GM08714 (cell line): ENCODE results near the gene F11.
"Not testable (repeated sequence)": the region's sequence is repeated elsewhere in the genome, so short reads cannot be mapped to it uniquely, and the experiment has no call there.

Experiments used
- H3K4me3 ChIP-seq: fragments of 200-500 bp; sonication (Bioruptor generic); 2 replicates; pipeline ENCODE4 v1.5.1; 2014; ENCODE audit warnings: mild to moderate bottlenecking, low read length, inconsistent platforms
- ZNF274 ChIP-seq: IDR thresholded peaks from 2 replicates; pipeline ENCODE4 v1.6.1; 2012; ENCODE audit warnings: mild to moderate bottlenecking, low read depth, low read length

Gene F11

DNA sequence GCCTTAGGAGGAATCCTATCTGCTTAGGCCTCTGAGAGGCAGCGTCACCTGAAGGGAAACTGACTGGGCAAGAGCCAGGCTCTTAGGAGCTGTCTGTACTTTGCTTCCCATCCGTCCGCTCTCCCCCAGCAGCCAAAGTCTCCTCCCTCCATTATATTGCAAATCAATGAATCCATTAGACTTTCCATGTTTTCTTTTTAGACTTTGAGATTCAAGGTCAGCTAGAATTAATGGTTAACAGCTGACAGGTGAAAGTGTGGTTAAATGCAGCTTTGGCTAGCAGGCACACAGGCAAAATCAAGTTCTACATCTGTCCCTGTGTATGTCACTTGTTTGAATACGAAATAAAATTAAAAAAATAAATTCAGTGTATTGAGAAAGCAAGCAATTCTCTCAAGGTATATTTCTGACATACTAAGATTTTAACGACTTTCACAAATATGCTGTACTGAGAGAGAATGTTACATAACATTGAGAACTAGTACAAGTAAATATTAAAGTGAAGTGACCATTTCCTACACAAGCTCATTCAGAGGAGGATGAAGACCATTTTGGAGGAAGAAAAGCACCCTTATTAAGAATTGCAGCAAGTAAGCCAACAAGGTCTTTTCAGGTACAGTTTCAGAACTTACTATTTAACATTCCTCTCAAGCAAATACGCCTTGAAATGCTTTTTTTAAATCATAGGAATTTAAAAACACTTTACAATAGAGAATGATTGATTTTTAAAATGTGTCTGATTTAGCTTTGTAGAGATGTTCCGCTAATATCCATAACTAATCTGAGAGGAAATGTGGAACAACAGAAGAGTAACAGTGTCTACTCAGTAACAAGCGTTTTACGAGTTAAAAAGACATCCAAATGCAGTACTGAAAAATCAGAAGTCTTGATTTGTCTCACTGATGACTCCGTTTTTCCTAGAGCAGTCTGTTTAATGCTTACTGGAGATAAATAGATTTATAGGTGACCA is at the start of gene F11:
Gene F11, plus strand, starts transcription at position 507 of the 970 bp plus-strand sequence. CDS start 948 bp downstream, outside the sequence.
- TF ChIP-seq ZNF274 = no peak
- no peak within 1 kb of the TSS for H3K4me3 ChIP-seq

DNA sequence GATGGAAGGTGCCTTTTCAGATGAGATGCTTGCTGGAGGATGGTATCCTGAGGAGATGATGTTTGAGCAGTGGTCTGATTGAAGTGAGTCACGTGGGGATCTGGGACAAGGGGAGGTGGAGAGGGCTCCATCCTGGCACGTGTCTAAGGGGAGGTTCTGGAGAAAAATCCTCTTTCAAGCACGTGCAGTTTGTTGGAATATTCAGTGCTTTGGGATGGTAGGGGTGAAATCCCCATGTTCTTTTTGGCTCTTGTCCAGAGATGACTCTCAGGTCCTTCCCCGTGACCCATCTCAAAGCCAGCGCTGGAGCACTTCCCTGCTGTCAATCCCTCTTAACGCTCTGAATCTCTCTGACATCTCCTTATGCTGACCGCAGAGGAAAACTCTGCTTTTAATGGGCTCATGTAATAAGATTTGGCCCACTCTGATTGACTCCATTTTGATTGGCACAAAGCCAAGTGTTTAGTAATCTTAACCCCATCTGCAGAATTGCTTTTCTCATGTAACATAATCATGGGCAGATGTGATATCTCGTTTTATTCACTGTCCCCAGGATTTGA is 49.4 kb upstream of the F11 start:
- no peak for TF ChIP-seq ZNF274
- H3K4me3 ChIP-seq = no peak overlapping the region

DNA sequence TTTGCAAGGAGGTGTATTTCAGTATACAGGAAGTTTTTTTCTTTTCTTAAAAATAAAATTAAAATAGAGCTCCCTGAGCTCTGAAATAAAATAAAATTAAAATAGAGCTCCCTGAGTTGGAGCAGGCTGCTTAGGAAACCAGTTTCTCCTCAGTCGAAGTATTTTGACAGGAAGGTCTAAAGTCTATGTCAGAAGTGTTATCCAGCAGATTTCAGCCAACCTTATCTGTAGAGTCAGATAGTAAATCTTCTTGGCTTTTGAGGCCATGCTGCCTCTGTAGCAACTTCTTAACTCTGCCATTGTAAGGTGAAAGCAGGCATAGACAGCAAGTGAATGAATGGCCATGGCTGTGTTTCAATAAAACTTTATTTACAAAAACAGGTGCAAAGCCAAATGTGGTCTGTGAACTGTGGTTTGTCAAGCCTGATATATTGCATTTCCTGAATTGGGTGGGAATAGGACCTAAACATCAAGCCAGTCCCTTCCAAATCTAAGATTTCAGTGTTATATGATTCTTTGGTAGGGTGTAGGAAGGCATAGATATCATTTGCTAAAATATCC is 48.2 kb upstream of the F11 start:
- no peak overlapping the region for H3K4me3 ChIP-seq
- no peak for TF ChIP-seq ZNF274

DNA sequence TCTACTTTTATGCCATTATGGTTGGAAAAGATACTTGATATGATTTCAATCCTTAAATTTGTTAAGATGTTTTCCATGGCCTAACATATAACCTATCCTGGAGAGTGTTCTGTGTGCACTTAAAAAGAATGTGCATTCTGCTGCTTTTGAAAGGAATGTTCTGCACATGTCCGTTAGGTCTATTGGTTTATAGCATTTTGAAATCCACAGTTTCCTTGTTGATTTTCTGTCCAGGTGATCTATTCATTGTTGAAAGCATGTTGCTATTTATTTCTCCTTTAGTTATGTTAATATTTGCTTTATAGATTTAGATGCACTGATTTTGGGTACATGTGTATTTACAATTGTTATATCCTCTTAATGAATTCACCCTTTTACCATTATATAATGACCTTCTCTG is 44.4 kb upstream of the F11 start:
- no peak for TF ChIP-seq ZNF274
- H3K4me3 ChIP-seq = no peak overlapping the region

DNA sequence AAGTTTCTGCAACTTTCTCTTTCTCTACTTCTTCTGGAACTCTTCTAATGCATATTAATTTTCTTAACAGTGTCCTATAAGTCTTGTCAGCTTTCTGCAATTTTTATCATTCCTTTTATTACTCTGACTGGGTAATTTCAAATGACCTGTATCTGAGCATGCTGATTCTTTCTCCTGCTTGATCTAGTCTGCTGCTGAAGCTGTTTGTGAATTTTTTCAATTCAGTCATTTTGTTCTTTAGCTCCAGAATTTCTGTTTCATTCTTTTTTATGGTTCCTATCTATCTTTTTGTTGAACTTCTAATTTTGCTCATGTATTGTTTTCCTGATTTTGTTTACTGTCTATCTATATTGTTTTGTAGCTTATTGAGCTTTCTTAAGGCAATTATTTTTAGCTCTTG is 40.1 kb upstream of the F11 start:
- no peak overlapping the region for H3K4me3 ChIP-seq

DNA sequence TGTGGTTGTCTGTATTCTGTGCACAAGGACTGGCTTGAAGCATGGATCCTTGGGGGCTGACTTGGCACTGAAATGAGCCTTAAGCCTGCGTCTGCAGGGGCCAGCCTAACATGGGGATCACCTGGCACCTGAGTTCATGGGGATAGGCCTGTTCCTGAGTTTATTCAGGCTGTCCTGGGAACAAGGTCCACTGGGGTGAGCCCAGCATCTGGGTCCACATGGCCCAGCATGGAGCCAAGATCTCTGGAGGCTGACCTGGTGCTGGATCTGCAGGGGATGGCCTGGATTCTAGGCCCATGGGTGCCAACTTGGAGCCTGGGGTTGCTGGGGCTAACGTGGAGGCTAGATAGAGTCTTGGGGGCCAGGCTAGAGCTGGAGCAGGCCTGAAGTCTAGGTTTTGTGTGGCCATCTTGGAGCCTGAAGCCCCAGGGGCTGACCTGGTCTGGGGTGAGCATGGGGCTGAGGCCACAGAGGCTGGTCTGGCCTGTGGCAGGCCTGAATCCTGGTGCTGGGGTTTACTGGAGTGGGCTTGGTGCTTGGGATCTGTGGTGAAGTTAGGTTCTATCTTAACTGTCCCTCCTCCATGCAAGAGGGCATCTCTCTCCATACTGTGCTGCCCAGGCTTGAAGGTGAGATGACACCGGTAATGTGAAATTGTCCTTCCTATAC is 39.3 kb upstream of the F11 start:
- no peak overlapping the region for H3K4me3 ChIP-seq
- TF ChIP-seq ZNF274 = no peak

More for the DNA sequence above, 40.1 kb upstream of the F11 start:
- no peak for TF ChIP-seq ZNF274

DNA sequence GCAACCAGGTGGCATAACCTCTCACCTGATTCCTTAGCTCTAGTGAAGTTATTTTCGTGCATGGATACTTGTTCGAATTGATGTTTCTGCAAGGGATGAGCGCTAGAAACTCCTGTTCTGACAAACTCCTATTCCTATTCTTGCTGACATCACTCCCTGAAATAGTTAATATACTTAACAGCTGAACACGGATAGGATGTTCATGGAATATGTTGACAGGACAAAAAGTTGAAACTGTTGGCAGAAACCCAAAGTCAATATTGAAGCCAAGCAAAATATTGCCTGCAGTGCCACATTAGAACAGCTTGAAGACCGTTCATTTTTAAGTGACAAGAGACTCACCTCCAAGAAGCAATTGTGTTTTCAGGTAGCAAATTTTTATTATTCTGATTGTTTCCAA is 38.8 kb upstream of the F11 start, which contains the start of gene KLKB1:
Gene KLKB1, plus strand, starts transcription at position 287 of the 400 bp plus-strand sequence. CDS start 689 bp downstream, outside the sequence.
- TF ChIP-seq ZNF274 = no peak

DNA sequence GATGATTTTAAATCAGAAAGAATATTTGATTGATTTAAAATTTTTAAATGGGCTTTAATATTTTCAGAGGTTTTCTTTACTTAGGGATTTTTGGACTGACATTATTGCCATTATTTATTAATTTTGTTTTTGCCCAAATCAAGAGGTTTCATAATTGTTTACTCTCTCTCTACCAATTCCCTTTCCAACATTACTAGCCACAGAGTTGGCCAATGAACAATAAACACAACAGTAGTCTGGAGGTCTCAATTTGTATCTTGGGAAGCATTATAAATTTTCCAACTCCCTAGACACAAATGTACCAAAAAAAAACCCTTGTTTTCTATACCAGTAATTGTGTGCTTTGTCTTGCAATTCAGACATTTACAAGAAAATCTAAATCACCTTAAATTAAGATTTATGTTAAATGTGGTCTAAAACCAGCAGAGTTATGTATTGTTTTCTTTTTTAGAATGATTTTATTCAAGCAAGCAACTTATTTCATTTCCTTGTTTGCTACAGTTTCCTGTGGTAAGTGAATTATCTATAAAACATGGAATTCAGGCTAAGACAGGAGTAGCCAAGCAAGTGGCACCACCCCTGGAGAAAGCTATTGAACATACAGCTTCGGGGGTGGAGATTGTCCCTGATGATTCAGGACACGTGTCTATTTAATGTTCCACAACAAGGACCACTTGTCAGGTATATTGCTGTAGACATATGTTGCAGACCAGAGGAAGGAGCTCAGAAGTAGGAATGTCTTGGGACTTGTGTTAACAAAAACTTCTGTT is 38.1 kb upstream of the F11 start:
- no peak overlapping the region for H3K4me3 ChIP-seq
- TF ChIP-seq ZNF274 = no peak

More for the DNA sequence above, 38.8 kb upstream of the F11 start, which contains the start of gene KLKB1:
- H3K4me3 ChIP-seq = no peak within 1 kb of the TSS

DNA sequence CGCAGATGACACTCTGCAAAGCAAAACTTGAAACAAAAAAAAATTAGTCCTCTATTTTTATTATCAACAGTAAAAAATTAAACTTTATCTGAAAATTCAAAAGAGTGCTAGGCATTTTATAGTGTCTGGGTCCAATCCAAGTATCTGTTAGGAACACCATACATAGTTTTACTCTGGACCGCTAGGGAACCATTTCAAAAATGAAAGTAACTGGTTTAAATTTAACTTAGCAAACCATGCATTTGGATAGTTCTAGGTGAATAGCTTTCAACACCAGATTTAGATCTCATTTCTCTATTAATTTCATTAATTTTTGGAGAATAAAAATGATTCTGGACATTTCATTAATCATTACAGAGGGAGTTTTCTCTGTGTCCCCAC is 37.5 kb upstream of the F11 start:
- H3K4me3 ChIP-seq = no peak overlapping the region
- no peak for TF ChIP-seq ZNF274

DNA sequence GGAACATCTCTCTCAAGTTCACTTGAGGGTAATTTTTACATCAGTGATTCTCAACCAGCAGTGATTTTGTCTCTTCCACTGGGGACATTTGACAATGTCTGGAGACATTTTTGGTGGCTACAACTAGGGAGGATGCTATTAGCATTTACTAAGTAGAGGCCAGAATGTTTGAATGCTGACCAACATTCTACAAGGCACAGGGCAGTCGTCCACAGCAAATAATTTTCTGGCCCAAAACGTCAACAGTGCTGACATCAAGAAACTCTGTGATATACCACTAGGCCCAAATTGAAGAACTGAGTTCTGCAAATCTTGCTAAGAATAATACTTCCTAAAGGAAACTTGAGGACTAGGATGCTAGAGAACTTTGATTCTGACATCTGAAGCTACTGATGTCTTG is 31.6 kb upstream of the F11 start:
- TF ChIP-seq ZNF274 = no peak
- H3K4me3 ChIP-seq = no peak overlapping the region

DNA sequence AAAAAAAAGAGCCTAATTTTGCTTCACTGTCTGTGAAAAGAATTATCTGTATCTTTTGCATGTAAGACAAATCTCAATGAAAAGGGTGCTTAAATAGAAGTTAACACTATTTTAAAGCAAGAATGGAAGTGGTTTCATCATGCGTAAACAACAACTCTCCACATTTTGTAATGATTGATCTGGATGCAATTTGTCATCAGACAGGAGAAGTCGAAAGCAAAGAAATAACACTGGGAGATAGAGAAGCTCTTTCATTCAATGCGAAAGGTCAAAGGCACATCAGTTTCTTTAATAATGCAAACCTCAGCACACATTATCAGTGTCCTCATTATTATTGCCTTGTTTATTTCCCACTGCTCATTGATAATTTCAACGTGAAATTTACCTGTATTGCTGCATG is 29.9 kb upstream of the F11 start:
- TF ChIP-seq ZNF274 = no peak
- H3K4me3 ChIP-seq = no peak overlapping the region

DNA sequence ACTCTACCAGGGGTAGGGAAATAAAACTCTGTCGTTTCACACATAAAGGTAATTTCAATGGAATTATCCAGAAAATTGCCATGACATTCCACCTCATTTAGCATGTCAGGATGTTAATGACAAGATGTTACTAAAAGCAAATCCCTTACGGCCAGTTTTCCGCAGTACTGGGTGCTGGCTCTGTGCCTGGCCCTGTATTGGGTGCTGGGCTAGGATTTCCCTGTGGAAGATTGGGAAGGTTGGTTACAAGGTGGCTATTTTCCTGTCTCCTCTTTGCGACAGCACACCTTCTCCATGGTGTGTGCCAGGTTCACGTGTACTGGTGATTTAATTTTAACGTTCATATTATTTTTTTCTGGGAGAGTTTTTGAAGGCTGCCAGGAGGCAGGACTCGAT is 25.5 kb upstream of the F11 start:
- TF ChIP-seq ZNF274 = no peak
- H3K4me3 ChIP-seq = no peak overlapping the region

DNA sequence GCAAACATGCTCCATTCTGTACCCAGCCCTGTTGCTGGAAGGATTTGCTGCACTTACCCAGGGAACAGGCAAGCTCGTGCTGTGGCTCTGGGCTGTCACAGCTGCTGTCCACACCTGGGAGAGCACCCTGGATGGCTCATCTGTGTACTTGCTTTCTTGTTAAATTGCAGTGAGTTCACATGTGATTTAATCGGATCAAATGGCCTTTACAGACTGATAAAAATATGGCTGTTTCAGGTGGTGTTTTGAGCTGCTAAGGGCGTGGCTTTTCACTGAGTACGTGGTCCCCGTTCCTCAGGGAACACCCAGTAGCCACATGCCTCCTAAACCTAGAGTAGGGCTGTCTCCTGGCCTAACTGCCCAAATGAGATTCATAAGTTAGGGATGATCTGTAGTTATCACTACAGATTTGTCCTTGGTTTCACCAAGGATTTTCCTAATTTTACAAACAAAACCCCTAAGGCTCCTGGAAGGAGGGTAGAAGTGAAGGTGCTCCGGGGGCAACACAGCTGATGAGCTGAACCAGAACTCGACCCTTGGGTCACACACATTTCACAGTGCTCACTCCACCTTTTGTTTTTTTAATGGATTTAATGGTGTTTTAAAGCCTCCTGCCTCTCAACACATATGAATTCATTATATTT is 25.0 kb upstream of the F11 start:
- no peak for TF ChIP-seq ZNF274
- no peak overlapping the region for H3K4me3 ChIP-seq

DNA sequence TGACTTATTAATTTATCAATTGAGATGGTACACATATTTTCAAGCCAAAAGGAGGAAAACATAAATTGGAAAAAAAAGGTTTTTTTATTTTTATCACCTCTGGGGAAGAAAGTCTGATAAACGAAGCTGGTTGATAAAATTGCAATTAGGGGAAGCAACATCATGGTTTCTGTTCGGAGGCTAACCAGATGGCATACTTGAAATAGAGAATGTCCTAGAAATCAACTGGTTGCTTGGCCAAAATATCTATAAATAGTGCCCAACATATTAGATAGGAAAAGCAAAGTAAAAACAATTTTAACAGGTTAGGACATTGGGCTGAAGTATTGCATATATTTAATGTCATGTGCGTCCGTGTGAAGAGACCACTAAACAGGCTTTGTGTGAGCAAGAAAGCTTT is 24.4 kb upstream of the F11 start:
- TF ChIP-seq ZNF274 = no peak
- no peak overlapping the region for H3K4me3 ChIP-seq

DNA sequence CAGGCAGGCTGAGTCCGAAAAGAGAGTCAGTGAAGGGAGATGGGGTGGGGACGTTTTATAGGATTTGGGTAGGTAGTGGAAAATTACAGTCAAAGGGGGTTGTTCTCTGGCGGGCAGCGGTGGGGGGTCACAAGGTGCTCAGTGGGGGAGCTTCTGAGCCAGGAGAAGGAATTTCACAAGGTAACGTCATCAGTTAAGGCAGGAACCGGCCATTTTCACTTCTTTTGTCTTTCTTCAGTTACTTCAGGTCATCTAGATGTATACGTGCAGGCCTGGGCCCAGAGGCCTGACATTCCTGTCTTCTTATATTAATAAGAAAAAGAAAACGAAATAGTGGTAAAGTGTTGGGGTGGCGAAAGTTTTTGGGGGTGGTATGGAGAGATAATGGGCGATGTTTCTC is 24.0 kb upstream of the F11 start:
- not testable (repeated sequence) for H3K4me3 ChIP-seq
